ENCODE results near the gene ESYT3. TPM values are rescaled to one million over a fixed set of nuclear protein-coding genes. Genes with fewer than 3 reads are reported as not detected.
A peak's percentile ranks its signal among the peaks of the same experiment; 100 is the strongest.
"Not testable (repeated sequence)": the region's sequence is repeated elsewhere in the genome, so short reads cannot be mapped to it uniquely, and the experiment has no call there.

ESYT3 gene
- polyA plus RNA-seq, 3 donors = not detected

- Mint-ChIP-seq H3K4me3 (no peak overlapping the region), H3K27me3 (ENCODE audit: low read depth in 3 of 3) (no peaks in the 10 kb centered on the region), H3K9me3 (no peaks in the 10 kb centered on the region), H3K4me1 (peaks cover 3% of the 10 kb centered on the region), H3K36me3 (peaks cover 0 to 4% of the 10 kb centered on the region in 2 donors), H3K27ac (peak overlapping the region in 1 of 7 donors; percentile 10)
- Histone ChIP-seq H3K9ac (ENCODE audit: insufficient read depth, low read length, poor library complexity, severe bottlenecking) (no peak overlapping the region), H3K27ac (ENCODE audit: low read depth in 1 of 2, low read length in 2 of 2) (no peak overlapping the region), H2AFZ (ENCODE audit: insufficient read depth, low read depth, low read length, poor library complexity, severe bottlenecking) (no peak overlapping the region), H3K4me2 (replicated peaks; ENCODE audit: extremely low read depth, low read length, poor library complexity, severe bottlenecking) (no peak overlapping the region), H4K20me1 (ENCODE audit: insufficient read depth, low read length) (no peaks in the 10 kb centered on the region), H3K79me2 (ENCODE audit: insufficient read depth, low read length) (no peaks in the 10 kb centered on the region), H3K9me3 (replicated peaks in 1 of 2; ENCODE audit: control insufficient read depth in 1 of 2, insufficient read depth in 1 of 2, low read length in 2 of 2) (no peaks in the 10 kb centered on the region), H3K4me3 (replicated peaks in 1 of 3; ENCODE audit: low read depth in 2 of 3, low read length in 3 of 3) (no peak overlapping the region), H3K36me3 (replicated peaks in 1 of 2; ENCODE audit: control insufficient read depth in 1 of 2, insufficient read depth in 2 of 2, low read length in 2 of 2) (no peaks in the 10 kb centered on the region), H3K27me3 (ENCODE audit: control insufficient read depth in 2 of 2, insufficient read depth in 2 of 2, low read length in 2 of 2) (no peaks in the 10 kb centered on the region), H3K4me1 (ENCODE audit: control insufficient read depth in 1 of 2, insufficient read depth in 2 of 2, low read length in 2 of 2) (no peaks in the 10 kb centered on the region)
- intact Hi-C loops (cut with micrococcal nuclease) = no loop called here
- no peak for DNase-seq
- TF ChIP-seq CTCF (IDR thresholded peaks at IDR 0.05) = no peak
Measured at GRCh38 chr3:138511945-138512344, 77.5 kb downstream of the ESYT3 start.

GRCh38 chr3:138513090-138513843, 78.9 kb downstream of the ESYT3 start:
- H3K9ac ChIP-seq (ENCODE audit: insufficient read depth, low read length, poor library complexity, severe bottlenecking) = no peak overlapping the region
- 64% methylated on average over 2 of the region's 2 CpGs for WGBS (ENCODE audit: insufficient coverage)
- no peak overlapping the region for H2AFZ ChIP-seq (ENCODE audit: insufficient read depth, low read depth, low read length, poor library complexity, severe bottlenecking)
- no peak overlapping the region for H3K4me3 ChIP-seq (replicated peaks in 1 of 3; ENCODE audit: low read depth in 2 of 3, low read length in 3 of 3)
- H3K4me2 ChIP-seq (replicated peaks; ENCODE audit: extremely low read depth, low read length, poor library complexity, severe bottlenecking) = no peak overlapping the region
- Mint-ChIP-seq H3K36me3 (peaks cover 7% of the 10 kb centered on the region in 2 donors), H3K9me3 (peaks cover 7 to 10% (median 8%) of the 10 kb centered on the region in 7 donors), H3K4me3 (no peak overlapping the region), H3K27ac (no peak overlapping the region), H3K4me1 (peaks cover 3% of the 10 kb centered on the region), H3K27me3 (ENCODE audit: low read depth in 3 of 3) (no peaks in the 10 kb centered on the region)
- intact Hi-C loops (cut with micrococcal nuclease) = no loop called here
- no peaks in the 10 kb centered on the region for H3K4me1 ChIP-seq (ENCODE audit: control insufficient read depth in 1 of 2, insufficient read depth in 2 of 2, low read length in 2 of 2)
- H3K27ac ChIP-seq (ENCODE audit: low read depth in 1 of 2, low read length in 2 of 2) = no peak overlapping the region
- H3K36me3 ChIP-seq (replicated peaks in 1 of 2; ENCODE audit: control insufficient read depth in 1 of 2, insufficient read depth in 2 of 2, low read length in 2 of 2) = no peaks in the 10 kb centered on the region
- H3K9me3 ChIP-seq (replicated peaks in 1 of 2; ENCODE audit: control insufficient read depth in 1 of 2, insufficient read depth in 1 of 2, low read length in 2 of 2) = peaks cover 0 to 9% of the 10 kb centered on the region in 2 donors
- H4K20me1 ChIP-seq (ENCODE audit: insufficient read depth, low read length) = no peaks in the 10 kb centered on the region
- TF ChIP-seq CTCF (IDR thresholded peaks at IDR 0.05) = no peak
- no peaks in the 10 kb centered on the region for H3K27me3 ChIP-seq (ENCODE audit: control insufficient read depth in 2 of 2, insufficient read depth in 2 of 2, low read length in 2 of 2)
- DNase-seq = no peak
- no peaks in the 10 kb centered on the region for H3K79me2 ChIP-seq (ENCODE audit: insufficient read depth, low read length)

- H3K4me3 ChIP-seq (replicated peaks in 1 of 3; ENCODE audit: low read depth in 2 of 3, low read length in 3 of 3); H3K27ac Mint-ChIP-seq; H3K27me3 ChIP-seq (ENCODE audit: control insufficient read depth in 2 of 2, insufficient read depth in 2 of 2, low read length in 2 of 2); H3K79me2 ChIP-seq (ENCODE audit: insufficient read depth, low read length); H3K4me3 Mint-ChIP-seq; DNase-seq; H3K27me3 Mint-ChIP-seq (ENCODE audit: low read depth in 3 of 3); H3K4me1 ChIP-seq (ENCODE audit: control insufficient read depth in 1 of 2, insufficient read depth in 2 of 2, low read length in 2 of 2); H4K20me1 ChIP-seq (ENCODE audit: insufficient read depth, low read length); H3K36me3 ChIP-seq (replicated peaks in 1 of 2; ENCODE audit: control insufficient read depth in 1 of 2, insufficient read depth in 2 of 2, low read length in 2 of 2); H3K27ac ChIP-seq (ENCODE audit: low read depth in 1 of 2, low read length in 2 of 2); H3K9ac ChIP-seq (ENCODE audit: insufficient read depth, low read length, poor library complexity, severe bottlenecking); H3K4me2 ChIP-seq (replicated peaks; ENCODE audit: extremely low read depth, low read length, poor library complexity, severe bottlenecking); H2AFZ ChIP-seq (ENCODE audit: insufficient read depth, low read depth, low read length, poor library complexity, severe bottlenecking); intact Hi-C loops (cut with micrococcal nuclease); H3K4me1 Mint-ChIP-seq: not testable (repeated sequence)
- H3K9me3 ChIP-seq (replicated peaks in 1 of 2; ENCODE audit: control insufficient read depth in 1 of 2, insufficient read depth in 1 of 2, low read length in 2 of 2) = peaks cover 0 to 16% of the 10 kb centered on the region in 2 donors
- Mint-ChIP-seq H3K9me3 (peaks cover 18 to 40% (median 24%) of the 10 kb centered on the region in 7 donors), H3K36me3 (peaks cover 25 to 34% of the 10 kb centered on the region in 2 donors)
- WGBS (ENCODE audit: insufficient coverage) = 96% methylated on average over 10 of the region's 23 CpGs
Measured at GRCh38 chr3:138521445-138521844, 87.0 kb downstream of the ESYT3 start.

All from CD14-positive monocyte (primary cell).